HepG2 (cell line): ENCODE data around the gene NT5DC1. TPM values are rescaled to one million over a fixed set of nuclear protein-coding genes. Genes with fewer than 3 reads are reported as not detected.

Source experiments
- ATRX ChIP-seq: sonication (generic); formaldehyde crosslinking; IDR thresholded peaks from 2 replicates; pipeline ENCODE4 v1.4.0; 2020; ENCODE audit warnings: missing genetic modification reagents, borderline replicate concordance
- CREB3 ChIP-seq: sonication (generic); formaldehyde crosslinking; IDR thresholded peaks from 2 replicates; pipeline ENCODE4 v1.5.0; 2020; ENCODE audit warnings: missing genetic modification reagents
- CTCF ChIP-seq: sonication (generic); formaldehyde crosslinking; IDR thresholded peaks from 2 replicates; pipeline ENCODE4 v1.5.0; 2020; ENCODE audit warnings: mild to moderate bottlenecking, missing genetic modification reagents, moderate library complexity
- EZH2 ChIP-seq: conservative IDR thresholded peaks from 2 replicates; pipeline ENCODE4 v1.6.1; 2012; ENCODE audit warnings: mild to moderate bottlenecking, low read depth, low read length, moderate library complexity
- GMEB1 ChIP-seq: sonication (generic); formaldehyde crosslinking; IDR thresholded peaks from 2 replicates; pipeline ENCODE4 v1.5.1; 2020; ENCODE audit warnings: missing genetic modification reagents, mild to moderate bottlenecking, borderline replicate concordance
- ISL2 ChIP-seq: sonication (generic); formaldehyde crosslinking; IDR thresholded peaks from 2 replicates; pipeline ENCODE4 v1.5.0; 2020; ENCODE audit warnings: missing genetic modification reagents
- KLF9 ChIP-seq: IDR thresholded peaks from 2 replicates; pipeline ENCODE4 v1.6.1; 2016; ENCODE audit warnings: low read depth
- MTF2 ChIP-seq: sonication (generic); formaldehyde crosslinking; IDR thresholded peaks from 2 replicates; pipeline ENCODE4 v1.5.0; 2020; ENCODE audit warnings: missing genetic modification reagents, borderline replicate concordance
- MXI1 ChIP-seq: IDR thresholded peaks from 3 replicates; pipeline ENCODE4 v1.6.1; 2012; ENCODE audit warnings: low read depth, low read length, inconsistent platforms, borderline replicate concordance
- PRDM15 ChIP-seq: sonication (generic); formaldehyde crosslinking; IDR thresholded peaks from 2 replicates; pipeline ENCODE4 v1.4.0; 2020; ENCODE audit warnings: missing genetic modification reagents
- SATB2 ChIP-seq: sonication (generic); formaldehyde crosslinking; IDR thresholded peaks from 2 replicates; pipeline ENCODE4 v1.5.0; 2020; ENCODE audit warnings: missing genetic modification reagents
- ZNF572 ChIP-seq: sonication (generic); formaldehyde crosslinking; IDR thresholded peaks from 2 replicates; pipeline ENCODE4 v1.5.1; 2020; ENCODE audit warnings: mild to moderate bottlenecking, missing genetic modification reagents
- ZNF720 ChIP-seq: sonication (generic); formaldehyde crosslinking; IDR thresholded peaks from 2 replicates; pipeline ENCODE4 v1.4.0; 2020; ENCODE audit warnings: missing genetic modification reagents
- ZNF788 ChIP-seq: sonication (generic); formaldehyde crosslinking; IDR thresholded peaks from 2 replicates; pipeline ENCODE4 v1.5.0; 2020; ENCODE audit warnings: mild to moderate bottlenecking, missing genetic modification reagents, borderline replicate concordance
- ZSCAN21 ChIP-seq: sonication (generic); formaldehyde crosslinking; IDR thresholded peaks from 2 replicates; pipeline ENCODE4 v1.8.0; 2022; ENCODE audit warnings: mild to moderate bottlenecking, missing genetic modification reagents, moderate library complexity, borderline replicate concordance
- polyA plus RNA-seq, 8 experiments: library from polyadenylated mRNA; depleted of rRNA in 3 of 8; stranded (reverse) in 7 of 8; unstranded in 1 of 8; fragments of >200 nt; fragmentation: Illumina TruSeq in 4 of 8; extraction: Trizol in 4 of 8; gene quantifications; 2 replicates each; pipeline versions ENCODE4 v1.2.1 to v1.2.3, GENCODE V29; 2011 to 2016; ENCODE audit warnings: low read depth in 4 of 8, missing spikeins in 1 of 8, mixed read lengths in 1 of 8; ENCODE audit not compliant: insufficient read depth in 1 of 8
- total RNA-seq, 5 experiments: library from RNA; depleted of rRNA; stranded (reverse); fragments of >200 nt; fragmentation: Illumina TruSeq; extraction: Trizol; gene quantifications; 2 replicates each; pipeline ENCODE4 v1.2.3, GENCODE V29; 2016; ENCODE audit warnings: low read depth in 1 of 5

The NT5DC1 gene
- total and polyA plus RNA-seq, 2 of the 13 experiments (the other 11 are each of a cell fraction or from before 2014, with no cell fraction given) = 27.0 to 56.1 TPM

- TF ChIP-seq ZNF788 (CRISPR knock-in tag) (no peak), ZSCAN21 (CRISPR knock-in tag) (no peak), EZH2 (no peak), MXI1 (no peak), CTCF (CRISPR knock-in tag) (peak; percentile 36), ISL2 (CRISPR knock-in tag) (0 out of 2 replicates have a peak, but pooled peaks have one; percentile 3), PRDM15 (CRISPR knock-in tag) (no peak), KLF9 (no peak), ZNF720 (CRISPR knock-in tag) (no peak), CREB3 (CRISPR knock-in tag) (no peak), ATRX (no peak), ZNF572 (CRISPR knock-in tag) (no peak), SATB2 (CRISPR knock-in tag) (no peak), MTF2 (CRISPR knock-in tag) (no peak), GMEB1 (CRISPR knock-in tag) (no peak)
These were observed 179.7 kb downstream of the NT5DC1 start (continued) for GRCh38 chr6:116280161-116280932.
